ENCODE results near the gene NKPD1. TPM values are rescaled to one million over a fixed set of nuclear protein-coding genes. Genes with fewer than 3 reads are reported as not detected.

The NKPD1 gene
- total RNA-seq, 6 experiments from 2014 or later: 0.06 TPM; not detected in 5

DNA sequence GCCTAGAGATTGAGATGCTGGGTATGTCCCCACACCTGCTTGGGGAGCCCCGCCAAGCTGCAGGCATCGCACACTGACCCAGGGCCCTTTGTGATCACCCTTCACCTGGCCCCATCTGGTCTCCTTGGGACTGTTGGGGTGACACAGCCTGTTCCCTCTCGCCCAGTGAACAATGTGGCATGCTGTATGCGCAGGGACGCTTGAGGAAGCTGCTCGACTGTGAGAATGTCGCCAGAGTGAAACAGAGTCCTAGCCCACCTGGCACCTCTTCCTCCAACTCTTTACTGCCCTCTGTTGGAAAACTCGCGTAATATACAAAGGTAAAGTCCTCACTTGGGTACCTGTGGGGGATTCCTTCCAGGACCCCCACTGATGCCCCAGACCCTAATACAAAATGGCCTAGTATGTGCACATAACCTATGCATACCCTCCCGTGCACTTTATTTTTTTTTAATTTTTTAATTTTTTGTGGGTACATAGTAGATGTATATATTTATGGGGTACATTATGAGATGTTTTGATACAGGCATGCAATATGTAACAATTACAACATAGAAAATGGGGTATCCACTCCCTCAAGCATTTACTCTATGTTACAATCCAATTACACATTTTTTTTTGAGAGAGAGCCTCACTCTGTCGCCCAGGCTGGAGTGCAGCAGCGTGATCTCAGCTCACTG, 26.8 kb upstream of the NKPD1 start:
- intact Hi-C loops (cut with DNase I): no loop called here
- H3K27me3 ChIP-seq: no peaks in the 10 kb centered on the region
- no peaks in the 10 kb centered on the region for H3K9me3 ChIP-seq
- WGBS (ENCODE audit: insufficient coverage, low coverage, low lambda C conversion rate, missing lambda C conversion rate): 74% methylated on average over 4 of the region's 12 CpGs
- no peak overlapping the region for H3K4me3 ChIP-seq
- H3K36me3 ChIP-seq: no peaks in the 10 kb centered on the region
- DNase-seq (no peak), ATAC-seq (peak; percentile 50 to 68 (median 62))
- TF ChIP-seq POLR2A (IDR thresholded peaks at IDR 0.05) (no peak), CTCF (IDR thresholded peaks at IDR 0.05) (peak; percentile 42 to 59 (median 57))
- H3K27ac ChIP-seq: no peak overlapping the region
- no peaks in the 10 kb centered on the region for H3K4me1 ChIP-seq

DNA sequence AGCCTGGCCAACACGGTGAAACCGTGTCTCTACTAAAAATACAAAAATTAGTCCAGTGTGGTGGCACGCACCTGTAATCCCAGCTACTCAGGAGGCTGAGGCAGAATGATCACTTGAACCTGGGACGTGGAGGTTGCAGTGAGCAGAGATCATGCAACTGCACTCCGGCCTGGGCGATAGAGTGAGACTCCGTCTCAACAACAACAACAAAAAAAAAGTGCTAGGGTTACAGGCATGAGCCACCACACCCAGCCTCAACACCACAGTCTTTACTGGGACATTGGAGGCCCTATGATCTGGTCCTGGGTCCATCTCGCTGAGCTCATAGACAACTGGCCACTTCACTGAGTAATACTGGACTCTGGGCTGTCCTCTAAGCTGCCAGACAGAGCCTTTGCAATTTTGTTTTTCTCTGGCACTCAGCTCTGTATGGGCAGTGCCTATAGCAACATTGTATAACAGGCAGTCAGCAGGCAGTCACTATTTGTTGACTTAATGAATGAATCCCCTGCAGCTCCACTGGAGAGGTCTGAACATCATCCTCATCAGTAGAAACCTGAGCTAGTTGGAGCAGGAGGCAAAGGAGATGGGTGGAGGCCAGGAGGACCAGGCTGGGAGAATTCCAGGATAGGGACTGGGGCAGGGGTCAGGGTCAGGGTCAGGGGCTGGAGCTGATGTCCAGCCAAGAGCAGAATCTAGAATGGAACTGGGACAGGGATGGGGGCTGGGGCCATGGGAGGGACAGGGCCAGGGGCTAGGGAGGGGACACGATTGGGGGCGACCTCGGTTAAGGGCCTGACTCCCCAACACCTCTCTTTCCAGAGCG, 25.9 kb upstream of the NKPD1 start:
- ATAC-seq (peak; percentile 48 to 71 (median 54)), DNase-seq (no peak)
- intact Hi-C loops (cut with DNase I): no loop called here
- no peak overlapping the region for H3K27ac ChIP-seq
- no peaks in the 10 kb centered on the region for H3K9me3 ChIP-seq
- no peaks in the 10 kb centered on the region for H3K4me1 ChIP-seq
- no peak for TF ChIP-seq CTCF (IDR thresholded peaks at IDR 0.05)
- no peak for TF ChIP-seq POLR2A (IDR thresholded peaks at IDR 0.05)
- 60% methylated on average over 3 of the region's 12 CpGs for WGBS (ENCODE audit: insufficient coverage, low coverage, low lambda C conversion rate, missing lambda C conversion rate)
- no peaks in the 10 kb centered on the region for H3K36me3 ChIP-seq
- H3K4me3 ChIP-seq: no peak overlapping the region
- no peaks in the 10 kb centered on the region for H3K27me3 ChIP-seq

- Histone ChIP-seq H3K4me3 (no peak overlapping the region), H3K27ac (no peak overlapping the region), H3K27me3 (no peaks in the 10 kb centered on the region), H3K4me1 (peaks cover 0 to 22% (median 6%) of the 10 kb centered on the region in 4 donors), H3K36me3 (no peaks in the 10 kb centered on the region), H3K9me3 (no peaks in the 10 kb centered on the region)
- intact Hi-C loops (cut with DNase I): no loop called here
- ATAC-seq (no peak), DNase-seq (no peak)
- 92% methylated on average over 2 of the region's 5 CpGs for WGBS (ENCODE audit: insufficient coverage, low coverage, low lambda C conversion rate, missing lambda C conversion rate)
- TF ChIP-seq POLR2A (IDR thresholded peaks at IDR 0.05) (no peak), CTCF (IDR thresholded peaks at IDR 0.05) (no peak)
Observed at GRCh38 chr19:45184115-45184514, 23.3 kb upstream of the NKPD1 start.

GRCh38 chr19:45182758-45183157, 22.0 kb upstream of the NKPD1 start:
- Histone ChIP-seq H3K9me3 (no peaks in the 10 kb centered on the region), H3K36me3 (no peaks in the 10 kb centered on the region), H3K4me1 (peaks cover 0 to 22% (median 6%) of the 10 kb centered on the region in 4 donors), H3K27ac (no peak overlapping the region), H3K27me3 (no peaks in the 10 kb centered on the region), H3K4me3 (no peak overlapping the region)
- intact Hi-C loops (cut with DNase I): no loop called here
- WGBS (ENCODE audit: insufficient coverage, low coverage, low lambda C conversion rate, missing lambda C conversion rate): 73% methylated on average over 4 of the region's 4 CpGs
- TF ChIP-seq CTCF (IDR thresholded peaks at IDR 0.05): no peak
- no peak for TF ChIP-seq POLR2A (IDR thresholded peaks at IDR 0.05)
- ATAC-seq (no peak), DNase-seq (no peak)
